ENCODE data around the gene RBM6. TPM values are rescaled to one million over a fixed set of nuclear protein-coding genes. Genes with fewer than 3 reads are reported as not detected.

Gene RBM6
- total RNA-seq, 1 experiment from 2014 or later: 58.3 TPM

- POLR2A ChIA-PET: no interaction called here
- intact Hi-C loops (cut with micrococcal nuclease): no loop called here
- Histone ChIP-seq H2AFZ (ENCODE audit: low read depth, low read length, poor library complexity, severe bottlenecking) (no peak overlapping the region), H3K27ac (ENCODE audit: low read depth, low read length) (no peak overlapping the region), H3K36me3 (ENCODE audit: control insufficient read depth in 1 of 2, insufficient read depth in 2 of 2, low read length in 2 of 2) (no peaks in the 10 kb centered on the region), H4K20me1 (ENCODE audit: insufficient read depth) (no peaks in the 10 kb centered on the region), H3K4me1 (ENCODE audit: control insufficient read depth in 1 of 2, insufficient read depth in 2 of 2, low read length in 2 of 2) (peaks cover 5 to 15% of the 10 kb centered on the region in 2 experiments; a peak in 3 of 4 replicates), H3K79me2 (ENCODE audit: insufficient read depth, low read length) (peaks cover 20% of the 10 kb centered on the region), H3K9ac (ENCODE audit: low read length) (no peak overlapping the region), H3K27me3 (ENCODE audit: insufficient read depth, low read length) (no peaks in the 10 kb centered on the region), H3K9me2 (ENCODE audit: insufficient read depth) (no peaks in the 10 kb centered on the region), H3K4me3 (replicated peaks in 1 of 2; ENCODE audit: low read depth in 1 of 2, low read length in 2 of 2) (no peak overlapping the region), H3K4me2 (ENCODE audit: low read length) (no peak overlapping the region), H3K9me3 (ENCODE audit: control insufficient read depth in 1 of 2, insufficient read depth in 1 of 2, low read depth in 1 of 2, low read length in 2 of 2) (no peaks in the 10 kb centered on the region)
- RAD21 ChIA-PET (ENCODE audit: low non-redundant PET in 1 of 2, low total read pairs in 2 of 2, uncharacterized antibody in 2 of 2, unreplicated experiment in 2 of 2): no interaction called here
- no peak for DNase-seq (ENCODE audit: low read depth, low spot score)
- no peak for TF ChIP-seq POLR2A (IDR thresholded peaks at IDR 0.05; ENCODE audit: borderline replicate concordance, extremely low read depth, insufficient read depth, insufficient read length)
- no peak for TF ChIP-seq TCF7L2 (IDR thresholded peaks at IDR 0.05; ENCODE audit: borderline replicate concordance, extremely low read depth, insufficient read depth, insufficient read length)
- no peak for TF ChIP-seq ATF3 (IDR thresholded peaks at IDR 0.05)
- TF ChIP-seq SP1 (IDR thresholded peaks at IDR 0.05; ENCODE audit: low read depth): no peak
- no peak for TF ChIP-seq MAX (IDR thresholded peaks at IDR 0.05)
- no peak for TF ChIP-seq RAD21 (IDR thresholded peaks at IDR 0.05; ENCODE audit: low read depth)
- no peak for TF ChIP-seq ZBTB33 (IDR thresholded peaks at IDR 0.05; ENCODE audit: extremely low read depth, insufficient replicate concordance, low read length)
- TF ChIP-seq JUND (IDR thresholded peaks at IDR 0.05): no peak
- no peak for TF ChIP-seq SIN3A (IDR thresholded peaks at IDR 0.05; ENCODE audit: low read depth)
- TF ChIP-seq EZH2phosphoT487 (IDR thresholded peaks at IDR 0.05; ENCODE audit: borderline replicate concordance): no peak
- no peak for TF ChIP-seq SRF (IDR thresholded peaks at IDR 0.05; ENCODE audit: low read depth)
- TF ChIP-seq, protein P1, sequence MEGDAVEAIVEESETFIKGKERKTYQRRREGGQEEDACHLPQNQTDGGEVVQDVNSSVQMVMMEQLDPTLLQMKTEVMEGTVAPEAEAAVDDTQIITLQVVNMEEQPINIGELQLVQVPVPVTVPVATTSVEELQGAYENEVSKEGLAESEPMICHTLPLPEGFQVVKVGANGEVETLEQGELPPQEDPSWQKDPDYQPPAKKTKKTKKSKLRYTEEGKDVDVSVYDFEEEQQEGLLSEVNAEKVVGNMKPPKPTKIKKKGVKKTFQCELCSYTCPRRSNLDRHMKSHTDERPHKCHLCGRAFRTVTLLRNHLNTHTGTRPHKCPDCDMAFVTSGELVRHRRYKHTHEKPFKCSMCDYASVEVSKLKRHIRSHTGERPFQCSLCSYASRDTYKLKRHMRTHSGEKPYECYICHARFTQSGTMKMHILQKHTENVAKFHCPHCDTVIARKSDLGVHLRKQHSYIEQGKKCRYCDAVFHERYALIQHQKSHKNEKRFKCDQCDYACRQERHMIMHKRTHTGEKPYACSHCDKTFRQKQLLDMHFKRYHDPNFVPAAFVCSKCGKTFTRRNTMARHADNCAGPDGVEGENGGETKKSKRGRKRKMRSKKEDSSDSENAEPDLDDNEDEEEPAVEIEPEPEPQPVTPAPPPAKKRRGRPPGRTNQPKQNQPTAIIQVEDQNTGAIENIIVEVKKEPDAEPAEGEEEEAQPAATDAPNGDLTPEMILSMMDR (IDR thresholded peaks at IDR 0.05 in 2 of 3, conservative IDR thresholded peaks at IDR 0.05 in 1 of 3; ENCODE audit: borderline replicate concordance in 1 of 3, insufficient read depth in 1 of 3, low read depth in 2 of 3, low read length in 2 of 3): no peak
- no peak for TF ChIP-seq ZFX (IDR thresholded peaks at IDR 0.05)
- no peak for TF ChIP-seq POLR2AphosphoS5 (IDR thresholded peaks at IDR 0.05; ENCODE audit: low read depth, low read length)
- no TSS peak for BruUV-seq (replicated peaks)
- CTCF ChIA-PET: no interaction called here
- ATAC-seq: no peak
Measured at GRCh38 chr3:49937090-49937489, 2.9 kb upstream of the RBM6 start.
